Measurements from ENCODE around the gene FGD5.

FGD5 gene

GRCh38 chr3:14822670-14823390, 4.1 kb downstream of the FGD5 start:
- no peak for TF ChIP-seq ZNF274 (IDR thresholded peaks at IDR 0.05; ENCODE audit: low read depth, low read length)
- H3K4me3 ChIP-seq (ENCODE audit: low read length) = no peak overlapping the region

DNA sequence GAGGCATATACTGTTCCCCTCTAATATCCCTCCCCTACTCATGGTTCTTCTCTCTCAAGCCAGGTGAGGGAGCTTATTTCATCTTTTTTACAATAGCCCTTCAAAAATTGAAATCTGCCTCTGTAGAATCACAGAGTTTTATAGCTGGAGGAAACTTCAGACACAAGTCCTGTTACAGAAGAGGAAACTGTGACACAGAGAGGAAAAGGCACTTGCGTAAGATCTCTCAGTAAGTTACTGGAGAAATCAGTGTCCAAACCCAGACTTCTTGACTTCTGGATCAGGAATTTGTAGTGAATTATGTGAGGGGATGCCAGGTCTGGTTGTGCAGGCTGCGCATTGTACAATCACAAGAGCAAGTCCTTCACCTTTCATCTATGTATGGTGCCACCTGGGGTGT, 4.6 kb downstream of the FGD5 start:
- no peak for TF ChIP-seq ZNF274 (IDR thresholded peaks at IDR 0.05; ENCODE audit: low read depth, low read length)
- no peak overlapping the region for H3K4me3 ChIP-seq (ENCODE audit: low read length)

- no peak for TF ChIP-seq ZNF274 (IDR thresholded peaks at IDR 0.05; ENCODE audit: low read depth, low read length)
- H3K4me3 ChIP-seq (ENCODE audit: low read length) = no peak overlapping the region
Measured at GRCh38 chr3:14823910-14824629, 5.3 kb downstream of the FGD5 start.

- TF ChIP-seq ZNF274 (IDR thresholded peaks at IDR 0.05; ENCODE audit: low read depth, low read length) = no peak
- no peak overlapping the region for H3K4me3 ChIP-seq (ENCODE audit: low read length)
Measured at GRCh38 chr3:14824646-14825045, 5.9 kb downstream of the FGD5 start.

GRCh38 chr3:14826069-14826468, 7.3 kb downstream of the FGD5 start:
- no peak overlapping the region for H3K4me3 ChIP-seq (ENCODE audit: low read length)
- TF ChIP-seq ZNF274 (IDR thresholded peaks at IDR 0.05; ENCODE audit: low read depth, low read length) = no peak

DNA sequence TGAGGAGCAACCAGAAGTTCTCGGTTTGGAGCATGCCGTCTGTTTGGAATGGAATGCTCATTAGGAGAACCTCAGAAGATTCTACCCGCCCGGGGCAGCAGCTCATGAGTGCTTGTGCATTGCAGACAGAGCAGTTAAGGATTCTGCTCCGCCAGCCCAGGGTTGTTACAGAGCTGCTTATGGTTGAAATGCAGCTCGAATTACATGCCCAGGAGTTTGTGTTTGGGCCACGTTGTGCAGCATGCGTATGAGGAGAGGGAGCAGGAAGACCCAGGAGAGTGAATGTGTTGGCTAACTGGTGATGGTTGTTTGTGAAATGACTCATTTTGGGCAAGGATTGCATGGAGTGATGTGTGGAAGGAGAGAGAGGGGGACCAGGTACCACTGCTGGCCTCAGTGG, 9.0 kb downstream of the FGD5 start:
- H3K4me3 ChIP-seq (ENCODE audit: low read length) = no peak overlapping the region
- TF ChIP-seq ZNF274 (IDR thresholded peaks at IDR 0.05; ENCODE audit: low read depth, low read length) = no peak

DNA sequence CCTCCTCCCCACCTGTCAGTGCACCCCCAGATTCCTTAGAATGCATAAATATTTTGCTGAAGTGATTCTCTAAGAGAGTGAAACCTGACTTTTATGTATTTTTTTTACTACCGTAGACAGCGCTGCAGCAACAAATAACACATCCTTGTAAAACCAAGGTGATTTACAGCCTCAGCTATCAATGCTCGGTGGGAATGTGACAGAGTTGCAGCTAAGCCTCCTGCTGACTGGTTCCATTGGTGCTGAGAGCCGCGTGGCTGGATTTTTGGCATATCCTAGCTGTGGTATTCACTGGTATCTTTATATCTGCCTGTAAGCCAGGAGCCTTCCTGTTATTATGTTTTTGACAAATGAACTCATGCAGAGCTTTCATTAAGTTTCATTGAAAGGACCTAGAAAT, 11.0 kb downstream of the FGD5 start:
- no peak for TF ChIP-seq ZNF274 (IDR thresholded peaks at IDR 0.05; ENCODE audit: low read depth, low read length)
- H3K4me3 ChIP-seq (ENCODE audit: low read length) = no peak overlapping the region

DNA sequence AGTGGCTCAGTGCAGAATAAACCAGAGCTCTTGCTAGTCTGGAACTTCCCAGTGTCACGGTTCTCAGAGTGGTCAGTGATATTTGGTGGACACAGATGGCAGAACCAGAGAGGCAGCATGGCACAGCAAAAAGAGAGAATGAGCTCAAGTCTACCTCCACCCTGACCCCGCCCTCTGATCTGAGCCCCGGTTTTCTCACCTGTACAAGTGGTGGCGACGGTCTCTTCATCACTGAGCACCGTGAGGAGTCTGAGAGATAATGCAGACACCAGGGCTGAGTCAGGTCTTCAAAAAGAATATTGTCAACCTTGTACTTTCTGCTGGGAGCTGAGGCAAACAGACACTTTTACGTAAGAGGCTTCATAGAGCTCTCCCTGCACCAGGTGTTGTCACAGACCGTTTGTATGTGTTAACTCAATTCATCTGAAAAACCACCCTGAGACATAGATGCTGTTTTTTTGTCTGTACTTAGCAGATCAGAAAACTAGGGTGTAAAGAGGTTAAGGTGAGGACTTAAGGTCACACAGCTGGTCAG, 13.2 kb downstream of the FGD5 start:
- H3K4me3 ChIP-seq (ENCODE audit: low read length) = no peak overlapping the region
- TF ChIP-seq ZNF274 (IDR thresholded peaks at IDR 0.05; ENCODE audit: low read depth, low read length) = no peak

GRCh38 chr3:14832975-14833722, 14.4 kb downstream of the FGD5 start:
- TF ChIP-seq ZNF274 (IDR thresholded peaks at IDR 0.05; ENCODE audit: low read depth, low read length) = no peak

DNA sequence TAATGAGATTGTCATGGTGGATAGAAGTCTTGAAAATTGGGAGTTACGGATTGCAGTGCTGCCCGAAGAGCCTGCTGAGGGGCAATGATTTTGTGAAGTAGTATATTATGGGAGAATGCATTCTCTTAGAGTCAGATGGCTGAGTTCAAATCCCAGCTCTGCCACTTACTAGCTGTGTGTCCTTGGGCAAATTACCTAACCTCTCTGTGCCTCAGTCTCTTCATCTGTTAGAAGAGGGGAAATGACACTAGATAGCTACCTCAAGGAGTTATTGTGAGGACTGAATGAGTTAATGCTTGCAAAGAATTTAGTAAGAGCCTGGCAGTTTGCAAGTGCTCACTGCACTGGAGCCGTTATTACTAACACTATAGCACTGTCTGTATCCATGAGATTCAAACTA, 15.4 kb downstream of the FGD5 start:
- TF ChIP-seq ZNF274 (IDR thresholded peaks at IDR 0.05; ENCODE audit: low read depth, low read length) = no peak
- no peak overlapping the region for H3K4me3 ChIP-seq (ENCODE audit: low read length)

More at GRCh38 chr3:14832975-14833722, 14.4 kb downstream of the FGD5 start:
- H3K4me3 ChIP-seq (ENCODE audit: low read length) = no peak overlapping the region

GRCh38 chr3:14834807-14835466, 16.2 kb downstream of the FGD5 start:
- no peak overlapping the region for H3K4me3 ChIP-seq (ENCODE audit: low read length)
- TF ChIP-seq ZNF274 (IDR thresholded peaks at IDR 0.05; ENCODE audit: low read depth, low read length) = no peak

DNA sequence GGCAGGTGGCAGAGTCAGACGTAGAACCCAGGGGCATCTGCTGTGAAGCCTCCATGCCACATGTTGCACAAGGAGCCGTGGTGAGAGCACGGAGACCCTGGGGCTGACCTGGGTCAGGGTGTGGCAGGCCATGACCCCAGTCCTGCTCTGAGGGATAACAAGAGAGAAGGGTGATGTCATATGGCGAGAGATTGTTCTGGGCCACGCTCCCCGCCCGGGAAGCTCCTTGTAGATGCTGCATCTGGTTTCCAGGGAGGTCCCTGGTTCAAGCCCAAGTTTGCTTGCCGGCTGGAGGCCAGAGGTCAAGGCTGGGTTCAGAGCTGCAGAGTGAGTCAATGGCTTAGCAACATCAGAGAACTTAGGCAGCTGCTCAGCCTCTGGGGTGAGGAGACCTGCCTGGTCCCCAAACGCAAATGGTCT, 17.3 kb downstream of the FGD5 start:
- H3K4me3 ChIP-seq (ENCODE audit: low read length) = no peak overlapping the region
- TF ChIP-seq ZNF274 (IDR thresholded peaks at IDR 0.05; ENCODE audit: low read depth, low read length) = no peak

DNA sequence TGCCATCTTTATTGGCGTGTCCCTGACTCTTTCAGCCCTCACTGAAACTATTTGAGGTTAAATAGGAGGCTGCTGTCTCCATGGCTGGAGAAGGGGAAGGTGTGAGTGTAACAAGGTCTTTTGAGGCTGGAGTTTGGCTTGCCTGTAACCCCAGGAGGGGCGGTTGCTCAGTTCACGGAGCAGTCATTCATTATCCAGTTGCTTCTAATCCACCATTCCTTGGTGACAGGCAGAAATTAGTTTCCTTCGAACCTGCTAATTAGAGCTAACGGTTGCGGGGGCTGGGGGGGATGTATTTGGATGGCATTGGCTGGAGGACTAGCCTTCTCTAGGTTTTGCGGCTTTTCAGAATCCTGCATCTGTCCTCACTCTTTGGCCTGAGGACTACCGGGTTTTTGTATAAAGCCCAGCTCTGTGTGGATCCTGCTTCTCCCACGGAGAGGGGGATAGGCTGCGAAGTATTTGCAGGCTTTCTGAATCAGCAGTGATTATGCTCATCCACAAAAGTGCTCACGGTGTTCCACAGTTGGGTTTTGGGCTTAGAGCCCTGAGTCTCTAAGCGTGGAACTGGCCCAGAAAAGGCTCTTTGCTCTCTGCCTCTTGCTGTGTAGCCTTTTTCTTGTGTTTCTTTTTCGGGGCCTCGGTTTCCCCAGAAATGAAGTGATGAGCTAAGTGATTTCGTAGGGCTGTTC, 18.6 kb downstream of the FGD5 start:
- no peak for TF ChIP-seq ZNF274 (IDR thresholded peaks at IDR 0.05; ENCODE audit: low read depth, low read length)

More for the DNA sequence above, 18.6 kb downstream of the FGD5 start:
- H3K4me3 ChIP-seq (ENCODE audit: low read length) = no peak overlapping the region

Measured in GM08714 (cell line).